ENCODE data around the gene RNF157.

Gene RNF157

GRCh38 chr17:76277300-76278267, 37.3 kb upstream of the RNF157 start:
- no peak for DNase-seq (ENCODE audit: low spot score)
- TF ChIP-seq CTCF (IDR thresholded peaks at IDR 0.05; ENCODE audit: extremely low read depth, missing control alignments): no peak

GRCh38 chr17:76276461-76277299, 36.4 kb upstream of the RNF157 start:
- DNase-seq (ENCODE audit: low spot score): no peak
- no peak for TF ChIP-seq CTCF (IDR thresholded peaks at IDR 0.05; ENCODE audit: extremely low read depth, missing control alignments)

GRCh38 chr17:76276069-76276431, 35.8 kb upstream of the RNF157 start:
- DNase-seq (ENCODE audit: low spot score): no peak
- TF ChIP-seq CTCF (IDR thresholded peaks at IDR 0.05; ENCODE audit: extremely low read depth, missing control alignments): no peak

GRCh38 chr17:76275382-76276068, 35.2 kb upstream of the RNF157 start:
- no peak for DNase-seq (ENCODE audit: low spot score)
- TF ChIP-seq CTCF (IDR thresholded peaks at IDR 0.05; ENCODE audit: extremely low read depth, missing control alignments): no peak

- no peak for TF ChIP-seq CTCF (IDR thresholded peaks at IDR 0.05; ENCODE audit: extremely low read depth, missing control alignments)
- no peak for DNase-seq (ENCODE audit: low spot score)
Observed at GRCh38 chr17:76274112-76274956, 34.0 kb upstream of the RNF157 start.

- no peak for DNase-seq (ENCODE audit: low spot score)
- TF ChIP-seq CTCF (IDR thresholded peaks at IDR 0.05; ENCODE audit: extremely low read depth, missing control alignments): no peak
Observed at GRCh38 chr17:76273445-76274111, 33.3 kb upstream of the RNF157 start.
